Upper lobe of left lung (tissue), 6 donors: Measurements from ENCODE around the gene MRPL17. TPM values are rescaled to one million over a fixed set of nuclear protein-coding genes. Genes with fewer than 3 reads are reported as not detected.

Source experiments
- ATAC-seq, 2 donors: fragments of 200-7000 bp; cut with Tn5 transposase; one replicate each; pipeline ENCODE4 v1.9.1; 2022; ENCODE audit warnings: mild to moderate bottlenecking in 2 of 2, moderate library complexity in 2 of 2; ENCODE audit not compliant: low FRiP score in 2 of 2
- DNase-seq, 2 donors: peaks; one replicate each; pipeline ENCODE4 v3.0.0-alpha.2; 2019 to 2020
- H3K27ac ChIP-seq, 4 donors: fragments of 200-600 bp; sonication (generic); one replicate each; pipeline ENCODE4 v1.5.1; 2016 to 2019
- H3K27me3 ChIP-seq, 4 donors: fragments of 200-600 bp; sonication (generic); one replicate each; pipeline ENCODE4 v1.5.1; 2017 to 2019
- H3K36me3 ChIP-seq, 4 donors: fragments of 200-600 bp; sonication (generic); one replicate each; pipeline ENCODE4 v1.5.1; 2016 to 2019
- H3K4me1 ChIP-seq, 4 donors: fragments of 200-600 bp; sonication (generic); one replicate each; pipeline ENCODE4 v1.5.1; 2018 to 2019
- H3K4me3 ChIP-seq, 4 donors: fragments of 200-600 bp; sonication (generic); one replicate each; pipeline ENCODE4 v1.5.1; 2017 to 2019; ENCODE audit warnings: mild to moderate bottlenecking in 2 of 4, moderate library complexity in 1 of 4
- H3K9me3 ChIP-seq, 4 donors: fragments of 200-600 bp; sonication (generic); one replicate each; pipeline ENCODE4 v1.5.1; 2018 to 2019
- EP300 ChIP-seq, 4 donors: sonication (generic); formaldehyde crosslinking; IDR thresholded peaks; one replicate each; pipeline ENCODE4 v1.5.1; 2017; ENCODE audit warnings: antibody characterized with exemption in 4 of 4, control low read depth in 2 of 4
- POLR2A ChIP-seq, 4 donors: fragments of 450-650 bp; IDR thresholded peaks; one replicate each; pipeline ENCODE4 v1.5.1; 2016 to 2017; ENCODE audit warnings: antibody characterized with exemption in 4 of 4, mild to moderate bottlenecking in 2 of 4
- POLR2AphosphoS5 ChIP-seq, 2 donors: sonication (generic); formaldehyde crosslinking; IDR thresholded peaks; one replicate each; pipeline ENCODE4 v1.5.1; 2017; ENCODE audit warnings: antibody characterized with exemption in 2 of 2
- WGBS, 2 donors: methylation state at CpG; one replicate each; pipeline ENCODE4 v1.1.5; 2017 to 2018; 5-methylcytosine and 5-hydroxymethylcytosine counted together
- total RNA-seq, 6 donors: library from RNA; depleted of rRNA in 4 of 6; stranded (reverse); fragments of >200 nt in 4 of 6; gene quantifications; one replicate each; pipeline versions ENCODE4 v1.1.0 to v1.2.1, GENCODE V29; 2016 to 2021
- TF ChIP-seq, protein P1 (sequence below), 6 experiments: fragments of 450-650 bp in 4 of 6; fragments of 200-600 bp in 2 of 6; sonication (generic) in 2 of 6; IDR thresholded peaks; one replicate each; pipeline ENCODE4 v1.5.1; 2016 to 2019; ENCODE audit warnings: antibody characterized with exemption in 6 of 6
- donor health status: DM: no; HTN: no; CAD: no; lungs with moderate emphysema.
- donor health status: DM: no; HTN: yes; CAD: no; lungs with severe emphysema.

The MRPL17 gene
- total RNA-seq, 6 donors from 2014 or later: 12.6 to 49.2 (median 22.8) TPM

DNA sequence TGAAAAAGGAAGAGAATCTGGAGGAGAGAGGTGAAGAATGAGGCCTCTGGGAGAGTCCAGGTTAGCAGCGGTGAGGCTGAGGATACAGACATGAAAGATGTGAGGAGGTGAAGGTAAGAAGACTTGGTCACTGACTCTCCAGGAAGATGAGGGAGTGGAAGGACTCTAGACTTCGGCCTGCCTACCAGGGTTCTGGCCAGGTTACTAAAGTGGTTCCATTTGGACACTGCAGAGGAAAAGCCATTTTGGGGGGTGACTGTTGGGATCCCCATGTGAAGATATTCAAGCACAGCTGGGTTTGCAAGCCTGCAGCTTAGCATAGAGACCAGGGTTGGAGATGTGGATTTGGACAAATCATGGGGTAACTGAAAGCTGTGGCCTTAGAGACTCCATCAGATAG is 35.3 kb downstream of the MRPL17 start:
- H3K9me3 ChIP-seq: no peaks in the 10 kb centered on the region
- peaks cover 27 to 37% (median 35%) of the 10 kb centered on the region in 4 donors for H3K4me1 ChIP-seq
- DNase-seq: no peak
- no peak overlapping the region for H3K4me3 ChIP-seq
- H3K27ac ChIP-seq: peak overlapping the region; percentile 58 to 89 (median 81)
- H3K36me3 ChIP-seq: no peaks in the 10 kb centered on the region
- no peak for ATAC-seq
- no peak for TF ChIP-seq EP300 (IDR thresholded peaks at IDR 0.05)
- no peak for TF ChIP-seq POLR2A (IDR thresholded peaks at IDR 0.05)
- TF ChIP-seq, protein P1, sequence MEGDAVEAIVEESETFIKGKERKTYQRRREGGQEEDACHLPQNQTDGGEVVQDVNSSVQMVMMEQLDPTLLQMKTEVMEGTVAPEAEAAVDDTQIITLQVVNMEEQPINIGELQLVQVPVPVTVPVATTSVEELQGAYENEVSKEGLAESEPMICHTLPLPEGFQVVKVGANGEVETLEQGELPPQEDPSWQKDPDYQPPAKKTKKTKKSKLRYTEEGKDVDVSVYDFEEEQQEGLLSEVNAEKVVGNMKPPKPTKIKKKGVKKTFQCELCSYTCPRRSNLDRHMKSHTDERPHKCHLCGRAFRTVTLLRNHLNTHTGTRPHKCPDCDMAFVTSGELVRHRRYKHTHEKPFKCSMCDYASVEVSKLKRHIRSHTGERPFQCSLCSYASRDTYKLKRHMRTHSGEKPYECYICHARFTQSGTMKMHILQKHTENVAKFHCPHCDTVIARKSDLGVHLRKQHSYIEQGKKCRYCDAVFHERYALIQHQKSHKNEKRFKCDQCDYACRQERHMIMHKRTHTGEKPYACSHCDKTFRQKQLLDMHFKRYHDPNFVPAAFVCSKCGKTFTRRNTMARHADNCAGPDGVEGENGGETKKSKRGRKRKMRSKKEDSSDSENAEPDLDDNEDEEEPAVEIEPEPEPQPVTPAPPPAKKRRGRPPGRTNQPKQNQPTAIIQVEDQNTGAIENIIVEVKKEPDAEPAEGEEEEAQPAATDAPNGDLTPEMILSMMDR (IDR thresholded peaks at IDR 0.05): no peak
- 87 to 100% methylated on average over 2 of the region's 2 CpGs for WGBS, 2 donors
- no peaks in the 10 kb centered on the region for H3K27me3 ChIP-seq

DNA sequence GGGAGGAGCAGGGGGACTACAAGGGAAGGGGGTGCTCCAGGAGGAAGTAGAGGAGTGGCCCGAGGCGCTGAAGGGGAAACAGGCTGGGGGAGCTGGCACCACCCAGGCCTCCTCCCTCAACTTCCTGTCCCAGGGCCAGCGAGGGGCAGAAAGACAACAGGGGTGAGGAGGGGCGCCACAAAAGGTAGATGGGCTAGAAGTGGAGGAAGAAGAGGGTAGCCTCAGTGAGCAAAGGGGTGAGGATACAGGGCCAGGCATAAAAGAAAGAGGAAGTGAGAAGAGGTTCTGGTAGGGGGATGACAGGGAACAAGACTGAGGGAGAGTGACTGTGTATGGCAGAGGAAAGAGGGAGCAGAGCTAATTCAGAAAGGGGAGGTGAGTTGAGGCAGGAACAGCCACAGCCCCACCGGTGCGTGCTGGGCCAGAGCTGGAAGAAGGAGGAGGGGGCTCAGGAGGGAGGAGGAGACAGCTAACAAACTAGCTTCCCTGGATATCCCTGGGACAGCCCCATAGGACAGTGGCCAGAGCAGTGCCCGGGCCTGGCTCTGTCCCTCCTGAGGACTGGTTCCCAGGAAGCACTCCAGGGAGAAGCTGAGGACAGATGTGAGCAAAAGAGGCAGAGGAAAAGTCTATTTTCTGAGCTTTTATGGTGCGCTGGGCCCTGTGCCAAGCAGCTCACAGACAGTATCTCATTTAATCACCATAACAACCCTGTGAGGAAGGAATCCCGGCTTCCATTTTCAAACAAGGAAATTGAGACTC is 36.0 kb downstream of the MRPL17 start:
- WGBS, 2 donors: 44 to 45% methylated on average over 9 of the region's 9 CpGs

DNA sequence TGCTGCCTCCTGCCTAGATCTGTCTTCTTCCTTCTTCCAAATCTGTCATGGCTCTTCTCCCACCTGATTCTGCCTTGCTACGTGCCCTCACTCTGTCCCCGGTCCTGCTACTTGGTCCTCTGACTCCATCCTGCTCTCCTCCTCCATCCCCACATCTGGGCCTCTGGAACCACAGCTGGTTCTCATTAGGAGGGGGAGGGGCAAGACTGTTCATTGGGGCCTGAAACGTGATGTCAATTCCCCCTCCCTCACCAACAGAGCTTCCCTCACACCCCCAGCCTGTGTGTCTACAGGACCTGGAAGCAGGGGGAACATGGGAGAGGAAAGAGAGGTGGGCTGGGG is 36.6 kb downstream of the MRPL17 start:
- H3K4me1 ChIP-seq: peaks cover 26 to 39% (median 31%) of the 10 kb centered on the region in 4 donors
- WGBS, 2 donors: 28 to 33% methylated on average over 3 of the region's 3 CpGs
- no peaks in the 10 kb centered on the region for H3K36me3 ChIP-seq
- DNase-seq (no peak), ATAC-seq (peak; percentile 15 to 79)
- TF ChIP-seq, protein P1 (IDR thresholded peaks at IDR 0.05): no peak
- TF ChIP-seq POLR2AphosphoS5 (IDR thresholded peaks at IDR 0.05) (no peak), POLR2A (IDR thresholded peaks at IDR 0.05) (no peak), EP300 (IDR thresholded peaks at IDR 0.05) (no peak)
- H3K4me3 ChIP-seq: no peak overlapping the region
- H3K9me3 ChIP-seq: no peaks in the 10 kb centered on the region
- no peaks in the 10 kb centered on the region for H3K27me3 ChIP-seq
- peak overlapping the region; percentile 58 to 89 (median 81) for H3K27ac ChIP-seq

More for the DNA sequence above, 36.0 kb downstream of the MRPL17 start:
- no peak for TF ChIP-seq POLR2AphosphoS5 (IDR thresholded peaks at IDR 0.05)
- TF ChIP-seq, protein P1 (IDR thresholded peaks at IDR 0.05): no peak
- no peak for TF ChIP-seq EP300 (IDR thresholded peaks at IDR 0.05)
- TF ChIP-seq POLR2A (IDR thresholded peaks at IDR 0.05): no peak
- H3K9me3 ChIP-seq: no peaks in the 10 kb centered on the region
- H3K27ac ChIP-seq: peak overlapping the region; percentile 58 to 89 (median 81)
- H3K4me3 ChIP-seq: no peak overlapping the region
- H3K27me3 ChIP-seq: no peaks in the 10 kb centered on the region
- H3K4me1 ChIP-seq: peaks cover 27 to 39% (median 31%) of the 10 kb centered on the region in 4 donors
- ATAC-seq (peak in 1 of 2 donors; percentile 40), DNase-seq (peak in 1 of 2 donors; percentile 32)
- no peaks in the 10 kb centered on the region for H3K36me3 ChIP-seq

DNA sequence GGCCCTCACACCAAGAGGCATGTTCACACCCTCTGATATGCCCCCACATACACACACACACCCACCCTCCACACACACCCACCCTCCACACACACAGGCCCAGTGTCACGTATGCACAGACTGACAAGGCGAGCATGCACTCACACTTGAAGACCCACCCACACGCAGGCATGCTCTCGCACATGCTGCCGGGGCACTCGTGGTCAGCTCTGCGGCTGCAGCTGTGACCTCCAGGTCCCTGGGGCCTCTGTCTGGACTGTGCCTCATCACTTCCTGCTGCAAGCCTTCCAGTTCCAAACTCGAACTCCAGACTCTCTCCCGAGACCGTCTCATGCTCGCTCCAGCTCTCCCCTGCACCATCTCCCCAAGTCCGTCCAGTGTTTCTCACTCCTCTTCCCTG is 37.1 kb downstream of the MRPL17 start:
- Histone ChIP-seq H3K9me3 (no peaks in the 10 kb centered on the region), H3K27ac (peak overlapping the region in 3 of 4 donors; percentile 59 to 86 (median 76)), H3K4me3 (no peak overlapping the region), H3K27me3 (no peaks in the 10 kb centered on the region), H3K36me3 (no peaks in the 10 kb centered on the region), H3K4me1 (peaks cover 26 to 39% (median 31%) of the 10 kb centered on the region in 4 donors)
- DNase-seq (peak in 1 of 2 donors; percentile 75), ATAC-seq (peak; percentile 28 to 83)
- TF ChIP-seq, protein P1 (IDR thresholded peaks at IDR 0.05): no peak
- no peak for TF ChIP-seq POLR2A (IDR thresholded peaks at IDR 0.05)
- TF ChIP-seq POLR2AphosphoS5 (IDR thresholded peaks at IDR 0.05): no peak
- TF ChIP-seq EP300 (IDR thresholded peaks at IDR 0.05): no peak
- 45 to 50% methylated on average over 12 of the region's 12 CpGs for WGBS, 2 donors
